Omental fat pad (tissue), 4 donors: ENCODE measurements around the gene CD34. TPM values are rescaled to one million over a fixed set of nuclear protein-coding genes. Genes with fewer than 3 reads are reported as not detected.

Experiments used
- ATAC-seq: fragments of 150-250 bp; one replicate; pipeline ENCODE4 v1.9.1; 2016; ENCODE audit warnings: mild to moderate bottlenecking, moderate library complexity; ENCODE audit not compliant: low FRiP score
- DNase-seq: peaks from one replicate; pipeline ENCODE4 v3.0.0-alpha.2; 2019; ENCODE audit warnings: low spot score
- CTCF ChIP-seq, 3 donors: fragments of 450-650 bp; IDR thresholded peaks; one replicate each; pipeline ENCODE4 v1.5.1; 2016 to 2017; ENCODE audit warnings: antibody characterized with exemption in 3 of 3, mild to moderate bottlenecking in 3 of 3, moderate library complexity in 2 of 3
- total RNA-seq, 4 donors: library from RNA; depleted of rRNA; stranded (reverse); fragments of >200 nt; gene quantifications; one replicate each; pipeline ENCODE4 v1.1.0, GENCODE V29; 2016

The CD34 gene
- total RNA-seq, 4 donors from 2014 or later: 52.6 to 123 (median 76.9) TPM

- no peak for ATAC-seq
- TF ChIP-seq CTCF (IDR thresholded peaks at IDR 0.05): no peak
- no peak for DNase-seq
Measured at GRCh38 chr1:207857447-207857846, 53.5 kb downstream of the CD34 start.

GRCh38 chr1:207856276-207857023 lies 54.5 kb downstream of the CD34 start:
- ATAC-seq (no peak), DNase-seq (no peak)
- TF ChIP-seq CTCF (IDR thresholded peaks at IDR 0.05): no peak

DNA sequence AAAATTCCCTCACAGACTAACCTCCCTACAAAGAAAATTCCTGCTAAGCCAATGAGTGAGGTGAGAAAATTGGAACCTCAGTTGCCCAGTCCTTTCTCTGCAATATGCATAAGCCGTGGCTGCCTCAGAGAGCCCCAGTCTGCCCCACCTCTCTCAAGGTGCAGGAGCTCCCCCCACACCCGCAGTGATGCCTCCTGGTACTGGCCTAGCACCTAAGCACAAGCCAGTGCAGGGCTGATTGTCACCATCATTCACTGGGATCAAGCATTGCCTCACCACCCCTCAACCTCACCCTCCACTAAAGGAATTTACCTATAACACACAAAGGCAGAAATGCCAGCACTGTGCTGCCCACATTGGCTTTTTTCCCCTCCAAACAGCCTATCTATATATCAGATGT lies 56.9 kb downstream of the CD34 start:
- ATAC-seq (no peak), DNase-seq (no peak)
- TF ChIP-seq CTCF (IDR thresholded peaks at IDR 0.05): no peak

- ATAC-seq: no peak
- DNase-seq: no peak
- TF ChIP-seq CTCF (IDR thresholded peaks at IDR 0.05): no peak
Measured at GRCh38 chr1:207853372-207853757, 57.6 kb downstream of the CD34 start.

GRCh38 chr1:207852576-207853371 lies 58.2 kb downstream of the CD34 start:
- no peak for ATAC-seq
- no peak for DNase-seq
- no peak for TF ChIP-seq CTCF (IDR thresholded peaks at IDR 0.05)

GRCh38 chr1:207851696-207852095 lies 59.2 kb downstream of the CD34 start:
- ATAC-seq: no peak
- TF ChIP-seq CTCF (IDR thresholded peaks at IDR 0.05): no peak
- DNase-seq: no peak
